ENCODE data around the gene CCDC158.
"Not testable (repeated sequence)": the region's sequence is repeated elsewhere in the genome, so short reads cannot be mapped to it uniquely, and the experiment has no call there.

CCDC158 gene

DNA sequence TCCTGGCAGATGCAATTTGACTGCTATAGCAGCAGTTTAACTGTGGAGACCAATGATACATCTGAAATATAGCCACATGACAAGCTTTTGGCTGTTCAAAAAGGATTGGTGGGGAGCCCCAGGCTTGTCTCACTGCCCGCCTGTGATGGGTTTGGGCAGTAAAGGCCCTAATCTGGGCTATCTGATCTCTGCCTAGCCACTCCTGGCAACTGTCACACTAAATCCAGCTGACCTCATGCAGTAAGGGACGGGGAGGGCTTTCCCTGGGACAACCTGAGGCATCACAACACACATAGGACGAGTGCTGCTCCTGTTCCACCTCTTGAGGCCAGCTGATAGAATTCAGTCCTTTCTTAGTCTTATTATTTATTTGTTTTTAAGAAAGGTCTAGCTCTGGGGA is 56.2 kb downstream of the CCDC158 start:
- no peak for DNase-seq

DNA sequence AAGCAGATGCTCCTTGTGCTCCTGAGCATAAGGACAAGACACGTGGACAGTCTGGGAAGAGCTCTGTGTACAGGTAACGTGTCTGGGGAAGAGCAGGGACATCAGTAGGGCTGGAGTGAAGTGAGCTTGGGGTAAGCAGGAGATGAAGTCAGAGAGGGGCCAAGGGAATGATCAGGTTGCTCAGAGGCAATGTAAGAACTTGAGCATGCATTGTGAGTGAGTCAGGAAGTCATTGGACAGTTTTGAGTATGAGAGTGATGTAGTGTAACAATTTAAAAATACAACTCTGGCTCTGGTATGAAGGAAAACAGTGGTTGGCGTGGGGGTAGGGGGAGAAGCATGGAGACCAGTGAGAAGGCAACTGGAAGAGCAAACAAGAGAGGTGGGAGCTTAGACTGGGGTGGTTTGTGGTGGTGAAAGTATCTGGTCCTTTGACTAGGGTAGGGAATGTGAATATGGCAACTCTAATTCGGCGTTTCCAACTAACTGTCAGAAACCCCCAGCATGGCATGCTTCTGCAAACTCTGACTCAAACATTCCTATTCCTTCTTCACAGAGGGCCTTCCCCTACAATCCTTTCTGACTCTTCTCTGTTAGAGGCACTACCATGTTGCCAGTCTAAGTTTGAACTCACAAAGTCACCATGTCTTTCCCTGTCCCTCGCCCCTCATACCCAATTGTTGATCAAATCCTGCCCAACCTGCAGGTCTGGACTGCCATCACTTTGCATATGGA is 57.2 kb downstream of the CCDC158 start:
- DNase-seq, result no peak

DNA sequence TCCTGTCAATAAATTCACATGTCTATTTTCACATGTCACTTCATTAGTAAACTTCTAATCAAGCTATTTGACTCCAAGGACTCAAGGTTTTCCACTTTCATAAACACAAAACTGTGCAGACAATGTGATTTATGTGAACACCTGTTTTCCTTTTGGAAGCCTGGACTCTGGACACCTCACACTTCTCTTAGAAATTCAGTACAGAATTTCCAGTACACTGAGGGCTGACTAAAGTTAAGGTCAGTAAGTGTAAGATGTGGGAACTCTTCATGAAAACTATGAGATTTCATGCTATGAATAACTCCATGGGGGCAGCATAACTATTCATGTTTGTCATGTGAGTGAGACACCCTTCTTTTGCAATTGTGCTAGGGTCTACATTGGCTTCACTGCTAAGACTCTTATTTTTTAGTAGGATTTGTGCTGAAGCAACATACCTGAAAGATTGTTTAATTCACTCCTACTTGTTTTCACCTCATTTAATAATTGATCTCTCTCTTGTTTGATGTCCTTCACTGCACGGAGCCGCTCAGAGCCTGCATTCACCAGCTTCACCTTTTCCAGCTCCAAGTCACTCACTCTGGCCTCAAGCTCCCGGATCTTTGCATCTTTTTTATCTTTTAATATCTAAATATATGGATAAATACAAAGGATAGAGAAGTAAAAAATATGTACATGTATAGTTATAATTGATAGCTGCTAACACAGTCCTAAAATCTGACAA is 59.1 kb downstream of the CCDC158 start:
- no peak for DNase-seq

DNA sequence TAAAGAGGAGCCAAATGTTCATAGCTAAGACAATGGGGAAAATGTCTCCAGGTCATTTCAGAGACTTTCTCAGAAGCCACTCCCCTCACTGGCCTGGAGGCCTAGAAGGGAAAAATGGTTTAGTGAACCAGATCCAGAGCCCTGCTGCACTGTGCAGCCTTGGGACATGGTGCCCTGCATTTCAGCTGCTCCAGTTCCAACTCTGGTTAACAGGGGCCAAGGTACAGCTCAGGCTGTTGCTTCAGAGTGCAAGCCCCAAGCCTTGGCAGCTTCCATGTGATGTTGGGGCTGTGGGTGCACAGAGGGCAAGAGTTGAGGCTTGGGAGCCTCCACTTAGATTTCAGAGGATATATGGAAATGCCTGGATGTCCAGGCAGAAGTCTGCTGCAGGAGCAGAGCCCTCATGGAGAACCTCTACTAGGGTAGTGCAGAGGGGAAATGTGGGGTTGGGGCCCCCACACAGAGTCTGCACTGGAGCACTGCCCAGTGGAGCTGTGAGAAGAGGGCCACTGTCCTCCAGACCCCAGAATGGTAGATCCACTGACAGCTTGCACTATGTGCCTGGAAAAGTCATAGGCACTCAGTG is 61.0 kb downstream of the CCDC158 start:
- not testable (repeated sequence) for DNase-seq

DNA sequence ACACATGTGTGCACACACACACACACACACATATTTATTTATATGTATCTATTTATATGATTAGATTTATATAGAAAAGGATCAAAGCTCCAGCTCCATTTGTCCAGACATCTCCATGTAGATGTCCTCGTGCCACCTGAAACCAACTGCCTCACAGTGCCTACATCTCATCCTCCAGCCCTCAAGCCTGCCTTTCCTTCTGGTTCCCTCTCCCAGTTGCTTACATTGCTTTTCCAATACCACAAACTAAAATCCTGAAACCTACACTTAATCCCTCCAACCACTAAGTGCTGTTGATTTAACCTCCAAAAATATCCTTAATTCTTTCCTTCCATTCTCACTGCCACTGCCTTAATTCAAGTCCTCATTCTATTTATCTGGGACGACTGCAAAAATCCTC is 63.0 kb downstream of the CCDC158 start:
- DNase-seq, result no peak

DNA sequence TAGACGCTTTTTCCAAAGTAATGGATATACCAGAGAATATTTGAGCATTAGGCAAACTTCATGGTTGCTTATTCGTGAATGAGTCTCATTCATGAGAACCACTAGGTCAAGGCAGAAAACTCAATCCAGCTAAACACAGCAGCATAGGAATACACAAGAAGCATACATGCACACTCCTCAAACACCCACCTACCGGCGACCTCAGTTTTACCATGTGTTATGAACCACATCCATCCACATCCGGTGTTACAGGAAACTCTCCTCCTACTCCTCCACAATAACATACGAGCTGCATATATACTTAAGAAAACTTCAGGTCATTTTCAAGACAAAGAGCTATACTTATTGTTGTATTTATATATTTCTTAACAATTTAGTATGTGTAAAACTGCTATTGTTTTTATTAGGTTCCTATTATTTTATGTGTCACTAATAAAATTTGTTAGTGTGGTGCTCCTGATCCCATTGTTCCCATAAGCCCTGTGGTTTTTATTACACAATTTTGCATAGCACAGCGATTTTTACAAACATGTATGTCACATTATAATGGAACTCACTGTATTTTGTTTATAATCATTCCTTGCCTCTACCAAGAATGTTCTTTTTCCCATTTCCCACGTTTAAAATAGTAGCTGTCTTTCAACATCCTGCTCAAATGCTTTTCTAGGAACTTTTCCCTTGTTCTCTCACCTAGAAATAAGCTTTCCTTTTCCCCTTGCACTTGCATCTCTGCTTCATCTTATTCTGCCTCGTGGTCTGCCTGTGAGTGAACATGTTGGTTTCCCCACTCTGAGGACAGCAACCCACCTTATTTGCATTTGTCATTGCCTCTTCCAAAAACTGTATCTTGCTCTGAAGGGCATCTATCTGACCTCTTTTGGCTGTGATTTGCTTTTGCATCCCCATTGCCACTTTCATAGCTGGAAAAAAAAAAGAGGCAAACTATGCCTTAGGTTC is 66.1 kb downstream of the CCDC158 start:
- no peak for DNase-seq

DNA sequence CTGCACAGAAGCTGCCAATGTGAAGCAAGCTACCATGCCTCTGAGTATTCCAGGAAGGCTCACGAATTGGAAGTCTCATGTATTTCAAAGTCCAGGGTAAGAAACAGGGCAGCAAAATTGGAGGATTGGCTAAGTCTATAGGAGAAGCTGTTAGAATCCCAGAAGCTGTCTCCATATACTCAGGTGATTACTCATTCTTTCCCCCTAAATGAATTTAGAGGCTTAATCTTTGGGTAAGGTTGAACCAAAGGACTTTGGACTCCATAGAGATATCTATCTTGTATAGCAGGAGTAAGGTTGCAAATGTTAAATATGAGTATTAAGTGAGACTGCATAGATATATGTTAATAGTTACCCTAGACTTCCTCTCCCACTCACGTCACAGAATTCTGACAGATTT is 78.1 kb downstream of the CCDC158 start:
- no peak for DNase-seq

DNA sequence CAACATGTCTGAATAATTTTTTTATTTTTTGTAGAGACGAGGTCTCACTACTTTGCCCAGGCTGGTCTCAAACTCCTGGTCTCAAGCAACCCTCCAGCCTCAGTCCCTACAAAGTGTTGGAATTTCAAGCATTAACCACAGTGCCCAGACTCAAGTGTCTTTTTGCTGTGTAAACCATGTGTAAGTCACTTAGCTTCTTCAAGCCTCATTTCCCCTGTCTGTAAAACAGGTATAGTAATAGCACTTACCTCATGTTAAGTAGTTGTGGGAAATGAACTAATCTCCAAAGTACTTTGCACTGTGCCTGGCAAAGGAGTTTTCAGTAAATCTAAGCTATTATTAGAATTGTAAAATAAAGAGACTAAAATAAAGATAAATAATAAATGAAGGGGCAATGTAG is 78.8 kb downstream of the CCDC158 start:
- DNase-seq, result no peak

DNA sequence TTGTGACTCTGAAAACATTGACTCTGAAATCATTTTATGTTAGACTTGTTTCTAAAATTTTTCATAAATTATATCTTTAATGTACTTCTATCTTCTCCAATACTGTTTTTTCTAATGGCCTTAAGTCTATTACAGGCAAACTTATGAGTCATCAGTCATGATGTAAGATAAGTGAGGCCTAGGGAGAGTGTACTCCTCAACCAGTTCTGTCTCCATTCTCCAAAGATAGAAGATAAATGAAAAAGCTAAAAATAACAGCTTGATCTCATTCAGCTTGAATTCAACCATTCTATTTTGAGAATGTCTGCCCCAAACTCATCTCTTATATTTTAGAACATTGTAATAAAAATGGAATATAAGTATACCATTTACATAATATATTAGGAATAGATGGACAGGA is 79.9 kb downstream of the CCDC158 start:
- no peak for DNase-seq

DNA sequence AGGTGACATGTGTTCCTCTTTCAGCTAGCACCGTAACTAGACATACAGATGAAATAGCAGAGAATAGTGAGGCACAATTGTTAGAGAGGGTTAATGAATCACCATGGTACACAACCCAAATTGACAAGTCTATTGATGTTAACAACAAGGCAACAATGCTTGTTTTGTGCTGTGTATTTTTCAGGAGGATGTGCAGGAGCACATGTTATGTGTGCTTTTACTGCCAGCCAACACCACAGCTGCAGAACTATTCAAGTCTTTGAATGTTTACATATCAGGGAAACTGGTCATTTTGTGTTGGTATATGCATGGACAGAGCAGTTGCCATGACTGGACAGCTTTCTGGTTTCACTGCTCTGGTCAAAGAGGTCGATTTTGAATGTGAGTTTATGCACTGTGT is 81.6 kb downstream of the CCDC158 start:
- peak; percentile 32 for DNase-seq

DNA sequence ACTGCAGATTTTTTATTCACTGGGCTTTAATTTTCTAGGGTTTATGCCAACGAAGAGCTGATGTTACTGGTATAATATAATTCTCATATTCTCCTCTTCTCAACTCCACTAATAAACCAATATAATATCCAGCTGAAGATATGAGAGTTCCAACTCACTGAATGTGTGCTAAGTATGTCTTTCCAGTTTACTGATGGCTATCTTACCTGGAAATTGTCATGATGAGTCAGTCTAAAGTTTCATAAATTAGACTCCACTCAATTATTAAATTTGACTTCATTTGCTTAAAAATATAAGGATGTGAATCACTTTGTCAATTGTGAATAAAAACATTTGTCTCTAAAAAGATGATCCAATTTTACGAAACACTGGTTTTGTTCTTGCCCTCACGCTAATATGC is 86.1 kb downstream of the CCDC158 start:
- no peak for DNase-seq

DNA sequence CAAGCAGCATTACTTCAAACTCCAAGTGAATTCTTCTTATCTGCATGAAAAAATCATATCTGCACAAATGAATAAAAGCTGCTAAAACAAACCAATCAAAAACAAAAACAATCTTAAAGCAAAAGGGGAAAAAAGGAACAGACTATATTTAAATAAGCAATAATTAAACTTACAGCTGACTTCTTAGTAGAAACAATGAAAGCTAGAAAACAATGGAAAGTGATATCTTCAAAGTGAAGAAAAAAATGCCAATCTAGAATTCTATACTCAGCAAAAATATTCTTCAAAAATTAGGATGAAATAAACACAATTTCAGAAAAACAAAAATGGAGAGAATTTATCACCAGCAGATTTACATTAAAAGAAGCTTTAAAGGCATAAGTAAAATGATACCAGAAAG is 94.4 kb downstream of the CCDC158 start:
- no peak for DNase-seq

DNA sequence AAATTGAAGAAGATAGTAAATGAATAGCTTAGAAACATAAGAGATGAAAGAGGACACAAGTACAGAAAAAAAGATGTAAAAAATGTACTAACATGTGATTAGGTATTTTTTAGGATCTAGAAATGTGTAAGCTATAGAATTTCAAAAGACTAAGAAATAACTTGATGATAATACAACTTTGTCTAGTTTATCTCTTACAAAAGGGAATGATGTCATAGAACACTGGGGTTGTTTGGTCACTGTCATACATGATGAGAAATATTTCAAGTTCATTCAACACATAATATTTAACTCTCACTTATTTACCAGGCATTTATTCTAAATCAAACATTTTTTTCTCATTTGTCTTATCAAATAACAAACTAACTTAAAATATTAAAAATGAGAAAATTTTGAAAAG is 95.9 kb downstream of the CCDC158 start:
- no peak for DNase-seq

DNA sequence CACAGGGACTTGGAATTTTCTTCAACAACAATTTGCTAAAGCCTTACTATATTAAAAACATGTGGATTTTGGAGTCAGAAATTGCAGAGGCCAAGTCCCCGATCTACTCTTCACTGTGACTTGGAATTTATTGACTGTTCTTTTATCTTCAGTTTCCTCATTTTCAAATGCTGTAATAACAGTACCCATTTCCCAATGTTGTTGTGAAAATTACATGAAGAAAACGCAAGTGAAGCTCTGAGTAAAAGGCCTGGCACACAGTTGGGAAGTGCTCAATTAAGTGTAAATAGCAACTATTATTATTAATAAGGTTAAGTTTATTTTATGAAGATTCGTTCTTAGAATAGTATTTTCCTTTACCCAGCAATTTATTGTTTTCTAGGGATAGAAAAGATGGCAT is 98.7 kb downstream of the CCDC158 start:
- DNase-seq, result no peak

DNA sequence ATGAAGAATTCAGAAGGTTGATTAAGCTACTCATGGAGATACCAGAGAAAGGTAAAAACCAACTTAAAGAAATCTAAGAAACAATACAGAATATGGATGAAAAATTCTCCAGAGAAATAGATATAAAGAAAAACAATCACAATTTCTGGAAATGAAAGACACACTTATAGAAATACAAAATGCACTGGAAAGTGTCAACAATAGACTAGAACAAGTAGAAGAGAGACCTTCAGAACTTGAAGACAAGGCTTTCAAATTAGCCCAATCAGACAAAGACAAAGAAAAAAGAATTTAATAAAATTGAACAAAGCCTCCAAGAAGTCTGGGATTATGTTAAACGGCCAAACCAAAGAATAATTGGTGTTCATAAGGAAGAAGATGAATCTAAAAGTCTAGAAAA is 104.8 kb downstream of the CCDC158 start:
- DNase-seq, result no peak

DNA sequence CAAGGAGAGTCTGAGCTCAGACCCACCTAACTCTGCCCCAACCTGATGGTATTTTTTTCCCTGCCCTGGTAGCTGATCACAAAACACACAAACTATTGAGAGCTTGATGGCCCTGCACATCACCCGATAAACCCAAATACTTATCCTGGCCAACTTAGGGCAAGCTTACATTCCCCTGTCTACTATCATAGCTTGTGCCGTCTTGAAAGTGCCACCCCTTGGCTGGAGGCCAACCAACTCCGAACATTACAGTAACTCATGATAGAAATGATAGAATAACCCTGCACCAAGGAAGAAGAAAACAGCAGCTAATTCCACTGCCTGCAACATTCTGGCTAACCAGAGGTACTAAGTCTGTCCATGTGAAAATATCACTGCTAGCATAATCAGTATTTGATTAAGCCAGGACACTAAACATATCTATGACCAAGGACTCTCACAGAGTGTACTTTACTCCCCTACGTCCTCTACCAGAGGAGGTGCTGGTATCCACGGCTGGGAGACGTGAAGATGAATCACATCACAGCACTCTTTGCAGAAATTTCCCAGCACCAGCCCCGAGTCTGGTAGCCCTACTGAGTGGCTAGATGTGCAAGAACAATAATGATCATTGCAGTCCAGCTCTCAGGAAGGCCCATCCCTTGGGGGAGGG is 105.5 kb downstream of the CCDC158 start:
- DNase-seq, result no peak

DNA sequence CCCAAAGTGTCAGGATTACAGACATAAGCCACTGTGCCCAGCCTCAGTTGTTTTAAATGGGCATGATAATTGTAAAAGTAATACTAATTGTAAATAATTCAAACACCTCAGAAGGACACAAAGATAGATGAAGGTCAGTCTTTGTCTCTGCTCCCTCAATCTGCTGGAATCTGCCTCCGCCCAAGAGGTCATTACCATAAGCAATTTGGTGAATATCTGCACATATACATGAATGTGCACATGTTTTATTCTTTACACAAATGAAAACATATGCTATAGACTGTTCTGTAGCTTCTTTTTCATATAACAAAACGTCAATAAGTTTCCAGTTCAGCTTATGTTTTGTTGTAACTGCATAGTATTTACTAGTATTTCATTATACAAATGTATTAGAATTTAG is 107.4 kb downstream of the CCDC158 start:
- DNase-seq, result no peak

DNA sequence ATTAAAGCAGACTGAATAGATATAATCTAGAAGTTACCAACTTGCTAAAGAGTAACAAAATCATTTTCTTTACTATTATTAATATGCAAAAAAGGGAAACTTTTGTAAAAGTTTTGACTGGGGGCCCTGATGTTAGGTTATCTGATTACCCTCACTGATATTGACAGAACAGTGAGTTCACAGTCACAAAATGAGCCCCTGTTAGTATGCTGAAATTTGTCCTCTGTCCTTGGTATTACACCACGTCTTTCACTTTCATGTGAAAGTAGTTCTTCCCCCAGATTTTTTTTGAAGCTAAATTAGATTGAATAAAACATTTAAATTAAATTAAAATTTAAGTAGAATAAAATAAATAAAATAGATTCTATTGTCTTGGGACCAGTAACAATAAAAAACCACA is 108.5 kb downstream of the CCDC158 start:
- no peak for DNase-seq

DNA sequence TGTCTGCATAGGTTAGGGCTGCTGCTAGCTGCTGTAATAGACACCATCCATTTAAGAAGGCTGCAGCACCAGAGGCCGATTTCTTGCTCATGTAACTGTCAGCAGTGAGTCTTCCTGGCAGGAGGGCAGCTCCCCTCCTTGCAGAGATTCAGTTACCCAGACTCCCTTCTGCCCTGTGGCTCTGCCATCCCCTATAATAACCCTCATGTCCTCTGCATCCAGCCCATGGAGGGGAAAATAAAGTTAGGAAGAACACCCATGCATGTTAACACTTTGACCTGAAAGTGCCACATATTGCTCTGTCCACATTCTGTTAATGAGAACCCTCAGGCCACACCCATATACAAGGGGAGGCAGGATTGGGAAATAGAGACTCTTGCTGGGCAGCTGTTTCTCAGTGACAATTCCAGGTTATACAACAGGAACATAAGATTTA is 109.0 kb downstream of the CCDC158 start:
- DNase-seq, result no peak

DNA sequence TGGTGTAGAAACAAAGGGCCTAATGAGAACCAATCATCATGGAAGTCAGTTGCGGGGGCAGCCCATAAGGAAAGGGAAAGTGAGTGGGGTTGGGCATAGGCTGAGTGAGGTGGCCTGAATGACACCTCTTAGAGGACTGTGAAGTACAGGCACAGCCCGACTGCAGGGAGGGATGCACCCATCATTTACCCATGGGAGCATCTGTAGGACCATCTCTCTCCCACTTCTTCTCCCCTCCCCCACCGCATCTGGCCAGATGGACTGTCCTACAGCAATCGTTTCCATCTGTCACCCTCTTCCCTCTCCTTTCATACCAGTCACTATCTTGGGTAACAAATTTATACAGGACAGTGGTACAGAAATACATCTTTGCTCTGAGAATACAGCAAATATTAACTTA is 110.3 kb downstream of the CCDC158 start:
- DNase-seq, result no peak

DNA sequence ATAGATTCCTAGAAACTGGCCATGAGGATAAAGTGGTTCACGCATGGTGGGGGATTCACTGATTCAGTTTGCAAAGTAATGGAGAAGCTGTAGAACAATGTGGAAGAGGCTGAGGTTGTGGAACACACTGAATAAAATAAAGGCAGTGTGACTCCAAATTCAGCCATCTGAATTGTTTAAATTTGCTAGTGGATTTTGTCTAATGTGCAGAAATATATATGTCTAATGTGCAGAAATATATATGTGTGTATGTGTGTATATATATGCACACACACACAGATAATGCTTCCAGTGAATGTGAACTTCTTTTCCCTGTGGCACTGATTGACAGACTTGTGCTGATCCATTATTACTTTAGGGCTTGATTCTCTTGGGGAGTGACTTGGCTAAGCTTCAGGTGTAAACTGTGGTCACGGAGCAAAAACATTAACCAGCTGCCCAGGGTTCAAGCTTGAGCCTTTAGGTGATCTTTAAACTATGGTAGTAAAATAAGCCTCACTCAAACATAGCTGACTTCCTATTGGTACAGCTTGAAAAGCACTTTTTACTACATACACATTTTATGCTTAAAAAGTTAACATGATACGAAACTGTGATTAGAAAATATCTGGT is 110.9 kb downstream of the CCDC158 start:
- no peak for DNase-seq

DNA sequence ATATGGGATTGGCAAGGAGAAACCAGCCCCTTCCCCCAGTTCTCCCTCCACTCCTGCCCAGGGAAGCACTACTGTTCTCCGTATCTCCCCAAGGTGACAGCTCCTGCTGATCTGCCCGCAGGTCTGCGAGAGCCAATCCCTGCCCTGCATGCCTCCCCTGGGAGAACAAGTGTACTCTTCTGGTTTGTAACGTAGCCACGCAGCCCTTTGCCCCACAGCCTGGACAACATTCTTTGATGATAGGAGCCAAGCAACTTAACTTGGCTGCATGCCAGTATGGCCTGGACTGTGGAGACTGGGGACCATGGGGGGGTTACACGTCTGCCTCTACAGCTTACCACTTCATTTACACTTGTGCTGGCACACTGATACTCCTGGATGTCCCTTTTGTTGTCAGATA is 112.4 kb downstream of the CCDC158 start:
- no peak for DNase-seq

All from NCI-H774 (cell line).